AG10803 (cell line): Measurements from ENCODE around the gene COASY.

ENCODE experiments used
- DNase-seq: peaks from one replicate; pipeline ENCODE4 v3.0.0; 2010; ENCODE audit warnings: low read depth
- H3K4me3 ChIP-seq: 2 replicates; pipeline ENCODE4 v1.5.1; 2011; ENCODE audit warnings: mild to moderate bottlenecking, low read length, control low read depth
- TF ChIP-seq, protein P1 (sequence below): conservative IDR thresholded peaks from 2 replicates; pipeline ENCODE4 v1.5.1; 2011; ENCODE audit warnings: mild to moderate bottlenecking, low read length, control low read depth, inconsistent platforms

Gene COASY

GRCh38 chr17:42522263-42522790 is 39.6 kb upstream of the COASY start:
- TF ChIP-seq, protein P1, sequence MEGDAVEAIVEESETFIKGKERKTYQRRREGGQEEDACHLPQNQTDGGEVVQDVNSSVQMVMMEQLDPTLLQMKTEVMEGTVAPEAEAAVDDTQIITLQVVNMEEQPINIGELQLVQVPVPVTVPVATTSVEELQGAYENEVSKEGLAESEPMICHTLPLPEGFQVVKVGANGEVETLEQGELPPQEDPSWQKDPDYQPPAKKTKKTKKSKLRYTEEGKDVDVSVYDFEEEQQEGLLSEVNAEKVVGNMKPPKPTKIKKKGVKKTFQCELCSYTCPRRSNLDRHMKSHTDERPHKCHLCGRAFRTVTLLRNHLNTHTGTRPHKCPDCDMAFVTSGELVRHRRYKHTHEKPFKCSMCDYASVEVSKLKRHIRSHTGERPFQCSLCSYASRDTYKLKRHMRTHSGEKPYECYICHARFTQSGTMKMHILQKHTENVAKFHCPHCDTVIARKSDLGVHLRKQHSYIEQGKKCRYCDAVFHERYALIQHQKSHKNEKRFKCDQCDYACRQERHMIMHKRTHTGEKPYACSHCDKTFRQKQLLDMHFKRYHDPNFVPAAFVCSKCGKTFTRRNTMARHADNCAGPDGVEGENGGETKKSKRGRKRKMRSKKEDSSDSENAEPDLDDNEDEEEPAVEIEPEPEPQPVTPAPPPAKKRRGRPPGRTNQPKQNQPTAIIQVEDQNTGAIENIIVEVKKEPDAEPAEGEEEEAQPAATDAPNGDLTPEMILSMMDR, result no peak
- no peak for DNase-seq
- no peak overlapping the region for H3K4me3 ChIP-seq

GRCh38 chr17:42522798-42523278 is 39.1 kb upstream of the COASY start:
- TF ChIP-seq, protein P1, result no peak
- DNase-seq, result no peak
- no peak overlapping the region for H3K4me3 ChIP-seq

DNA sequence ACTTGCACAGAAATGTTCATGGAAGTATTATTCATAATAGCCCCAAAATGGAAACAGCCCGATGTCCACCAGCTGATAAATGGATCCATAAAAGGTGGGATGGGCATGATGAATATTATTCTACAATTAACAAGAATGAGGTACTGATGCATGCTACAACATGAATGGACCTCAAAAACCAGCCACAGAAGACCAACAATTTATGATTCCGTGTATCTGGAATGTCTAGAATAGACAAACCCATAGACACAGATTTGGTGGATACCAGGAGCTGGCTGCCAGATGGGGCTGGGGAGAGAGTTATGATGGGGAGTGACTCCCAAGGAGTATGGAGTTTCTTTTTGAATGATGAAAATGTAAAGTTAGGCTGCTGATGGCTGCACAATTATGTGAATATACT is 36.7 kb upstream of the COASY start:
- DNase-seq, result peak; percentile 94
- H3K4me3 ChIP-seq, result no peak overlapping the region
- TF ChIP-seq, protein P1, result no peak

GRCh38 chr17:42526031-42526444 is 35.9 kb upstream of the COASY start:
- DNase-seq, result peak; percentile 79
- no peak overlapping the region for H3K4me3 ChIP-seq
- TF ChIP-seq, protein P1, result no peak

DNA sequence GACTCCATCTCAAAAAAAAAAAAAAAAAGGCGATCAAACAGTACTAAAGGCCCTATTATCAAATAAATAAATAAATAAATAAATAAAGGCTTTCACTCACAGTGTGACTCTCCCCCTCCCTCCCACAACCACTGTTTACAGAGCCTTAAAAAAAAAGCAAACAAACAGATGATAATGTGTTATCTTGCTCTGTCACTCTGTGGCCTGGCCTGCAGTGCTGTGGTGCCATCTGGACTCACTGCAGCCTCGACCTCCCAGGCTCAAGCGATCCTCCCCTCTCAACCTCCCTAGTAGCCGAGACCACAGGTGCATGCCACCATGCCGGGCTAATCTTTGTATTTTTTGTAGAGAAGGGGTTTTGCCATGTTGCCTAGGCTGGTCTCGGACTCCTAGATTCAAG is 34.0 kb upstream of the COASY start:
- no peak for DNase-seq
- TF ChIP-seq, protein P1, result no peak
- H3K4me3 ChIP-seq, result no peak overlapping the region

DNA sequence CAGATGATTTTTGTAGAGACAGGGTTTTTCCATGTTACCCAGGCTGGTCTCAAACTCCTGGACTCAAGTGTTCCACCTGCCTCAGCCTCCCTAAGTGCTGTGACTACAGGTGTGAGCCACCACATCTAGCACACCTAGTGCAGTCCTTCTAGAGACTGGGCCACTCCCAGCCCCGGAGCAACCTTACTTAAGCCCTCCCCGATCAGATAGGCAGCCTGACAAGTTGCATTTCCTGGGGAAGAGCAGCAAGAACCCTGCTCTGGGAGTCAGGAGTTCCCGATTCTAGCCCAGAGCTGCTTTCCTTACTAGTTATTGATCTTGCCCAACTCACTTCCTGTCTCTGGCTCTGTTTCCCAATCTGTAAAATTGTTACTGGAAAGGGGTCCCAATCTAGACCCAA is 32.9 kb upstream of the COASY start:
- no peak overlapping the region for H3K4me3 ChIP-seq
- no peak for DNase-seq
- TF ChIP-seq, protein P1, result no peak

GRCh38 chr17:42530952-42531454 is 30.9 kb upstream of the COASY start:
- DNase-seq, result no peak
- H3K4me3 ChIP-seq, result no peak overlapping the region
- TF ChIP-seq, protein P1, result no peak
